H1 (cell line): ENCODE measurements around the gene DYRK2. TPM values are rescaled to one million over a fixed set of nuclear protein-coding genes. Genes with fewer than 3 reads are reported as not detected.

Experiments used
- CTCF ChIA-PET: fragments of 300-600 bp; sonication (Branson Sonifier 250); formaldehyde crosslinking; loops from one replicate; lab custom pipeline; 2021; ENCODE audit not compliant: partially characterized antibody; lab: Charles Lee
- POLR2A ChIA-PET: fragments of 300-600 bp; sonication (Branson Sonifier 250); formaldehyde crosslinking; loops from one replicate; lab custom pipeline; 2021; ENCODE audit warnings: inconsistent platforms; ENCODE audit not compliant: partially characterized antibody; lab: Charles Lee
- DNase-seq, 2 experiments: peaks; one replicate each; pipeline versions ENCODE4 v3.0.0 to v3.0.0-alpha.2; 2010 to 2022; ENCODE audit warnings: low spot score in 2 of 2, low read depth in 1 of 2, mixed read lengths in 1 of 2
- FAIRE-seq: peaks from 2 replicates; lab custom pipeline; 2011; peaks lifted over from hg19 to GRCh38; lab: Jason Lieb, UNC
- H2AFZ ChIP-seq: 2 replicates; pipeline ENCODE4 v1.8.1; 2012; ENCODE audit warnings: low read length, inconsistent platforms
- H2AK5ac ChIP-seq: 2 replicates; pipeline ENCODE4 v1.6.1; 2013; ENCODE audit warnings: low read depth, low read length
- H2BK120ac ChIP-seq: replicated peaks from 2 replicates; pipeline ENCODE3; 2013; ENCODE audit warnings: low read depth, low read length, inconsistent platforms
- H2BK12ac ChIP-seq: 2 replicates; pipeline ENCODE4 v1.6.1; 2013; ENCODE audit warnings: low read depth, low read length
- H2BK15ac ChIP-seq: 2 replicates; pipeline ENCODE4 v1.6.1; 2013; ENCODE audit warnings: low read length
- H2BK20ac ChIP-seq: 2 replicates; pipeline ENCODE4 v1.6.1; 2013; ENCODE audit warnings: low read length
- H2BK5ac ChIP-seq: 2 replicates; pipeline ENCODE4 v1.6.1; 2013; ENCODE audit warnings: low read depth, low read length
- H3K14ac ChIP-seq: 2 replicates; pipeline ENCODE4 v1.6.1; 2013; ENCODE audit warnings: inconsistent platforms; ENCODE audit not compliant: insufficient read length
- H3K18ac ChIP-seq: 2 replicates; pipeline ENCODE4 v1.6.1; 2013; ENCODE audit warnings: low read length; ENCODE audit errors: extremely low read depth
- H3K23ac ChIP-seq: 2 replicates; pipeline ENCODE4 v1.6.1; 2013; ENCODE audit warnings: inconsistent platforms; ENCODE audit not compliant: insufficient read length
- H3K23me2 ChIP-seq: 2 replicates; pipeline ENCODE4 v1.6.1; 2013; ENCODE audit warnings: low read depth, low read length
- H3K27ac ChIP-seq: 2 replicates; pipeline ENCODE4 v1.6.1; 2011; ENCODE audit warnings: low read depth, low read length, inconsistent platforms
- H3K27me3 ChIP-seq, 4 experiments: replicated peaks in 1 of 4; 1 replicate in 1 of 4; 2 replicates in 3 of 4; pipeline versions ENCODE4 v1.6.1 to v1.8.1; 2011 to 2013; ENCODE audit warnings: low read length in 3 of 4, mild to moderate bottlenecking in 3 of 4, inconsistent platforms in 2 of 4, mixed read lengths in 2 of 4, moderate library complexity in 1 of 4; ENCODE audit not compliant: control insufficient read depth in 3 of 4, insufficient read depth in 3 of 4; ENCODE audit errors: extremely low read depth in 1 of 4
- H3K36me3 ChIP-seq, 4 experiments: 2 replicates each; pipeline versions ENCODE4 v1.6.1 to v1.8.1; 2011 to 2013; ENCODE audit warnings: mild to moderate bottlenecking in 4 of 4, low read length in 3 of 4, moderate library complexity in 2 of 4, control low read depth in 1 of 4, inconsistent platforms in 1 of 4; ENCODE audit not compliant: insufficient read depth in 4 of 4, control insufficient read depth in 2 of 4
- H3K4ac ChIP-seq: replicated peaks from 2 replicates; pipeline ENCODE3; 2013; ENCODE audit warnings: low read length, low read depth, mixed read lengths, inconsistent platforms; ENCODE audit not compliant: insufficient read length
- H3K4me1 ChIP-seq, 4 experiments: replicated peaks in 1 of 4; 1 replicate in 1 of 4; 2 replicates in 3 of 4; pipeline versions ENCODE4 v1.6.1 to v1.8.1; 2011 to 2013; ENCODE audit warnings: low read length in 3 of 4, inconsistent platforms in 2 of 4, mixed read lengths in 1 of 4; ENCODE audit not compliant: insufficient read depth in 4 of 4, control insufficient read depth in 3 of 4
- H3K4me2 ChIP-seq, 2 experiments: 2 replicates each; pipeline versions ENCODE4 v1.6.1 to v1.8.1; 2011 to 2013; ENCODE audit warnings: low read depth in 2 of 2, low read length in 2 of 2, control low read depth in 1 of 2, inconsistent platforms in 1 of 2, mild to moderate bottlenecking in 1 of 2; ENCODE audit not compliant: insufficient read depth in 1 of 2
- H3K4me3 ChIP-seq, 4 experiments: fragments of 200-600, 300-600 bp in 1 of 4; sonication (generic), shearing (Covaris generic), sonication (Bioruptor Twin) in 1 of 4; 2 replicates each; pipeline versions ENCODE4 v1.5.1 to v1.8.1; 2011 to 2016; ENCODE audit warnings: low read length in 4 of 4, low read depth in 3 of 4, control low read depth in 2 of 4, inconsistent platforms in 2 of 4, mild to moderate bottlenecking in 2 of 4, mixed read lengths in 1 of 4, moderate library complexity in 1 of 4; ENCODE audit not compliant: insufficient read depth in 2 of 4; ENCODE audit errors: extremely low read depth in 1 of 4
- H3K56ac ChIP-seq: replicated peaks from 2 replicates; pipeline ENCODE3; 2013; ENCODE audit warnings: low read depth, mild to moderate bottlenecking, mixed read lengths, low read length, inconsistent platforms; ENCODE audit not compliant: insufficient read length
- H3K79me1 ChIP-seq: 2 replicates; pipeline ENCODE4 v1.6.1; 2013; ENCODE audit warnings: low read depth, low read length, control low read depth
- H3K79me2 ChIP-seq, 2 experiments: 2 replicates each; pipeline versions ENCODE4 v1.6.1 to v1.8.1; 2012 to 2013; ENCODE audit warnings: low read length in 2 of 2, mild to moderate bottlenecking in 2 of 2, inconsistent platforms in 1 of 2; ENCODE audit not compliant: insufficient read depth in 2 of 2, control insufficient read depth in 1 of 2
- H3K9ac ChIP-seq, 4 experiments: replicated peaks in 1 of 4; 1 replicate in 1 of 4; 2 replicates in 3 of 4; pipeline versions ENCODE4 v1.6.1 to v1.8.1; 2011 to 2013; ENCODE audit warnings: low read depth in 3 of 4, low read length in 3 of 4, control low read depth in 2 of 4, mild to moderate bottlenecking in 2 of 4, moderate library complexity in 2 of 4, inconsistent platforms in 1 of 4; ENCODE audit errors: extremely low read depth in 1 of 4
- H3K9me3 ChIP-seq, 2 experiments: 2 replicates each; pipeline versions ENCODE4 v1.6.1 to v1.8.1; 2012 to 2013; ENCODE audit warnings: mild to moderate bottlenecking in 2 of 2, moderate library complexity in 2 of 2, control low read depth in 1 of 2, inconsistent platforms in 1 of 2, low read depth in 1 of 2, low read length in 1 of 2, mixed read lengths in 1 of 2; ENCODE audit not compliant: insufficient read depth in 2 of 2
- H4K20me1 ChIP-seq, 2 experiments: replicated peaks in 1 of 2; 2 replicates each; pipeline versions ENCODE3 to v1.8.1; 2011 to 2013; ENCODE audit warnings: inconsistent platforms in 2 of 2, low read length in 2 of 2, mild to moderate bottlenecking in 1 of 2; ENCODE audit not compliant: insufficient read depth in 2 of 2, control insufficient read depth in 1 of 2
- H4K5ac ChIP-seq: 2 replicates; pipeline ENCODE4 v1.6.1; 2013; ENCODE audit warnings: low read length, low read depth, mixed read lengths, inconsistent platforms; ENCODE audit not compliant: insufficient read length
- H4K8ac ChIP-seq: 2 replicates; pipeline ENCODE4 v1.8.0; 2013; ENCODE audit warnings: mild to moderate bottlenecking, moderate library complexity, low read length, inconsistent platforms; ENCODE audit not compliant: insufficient read depth; ENCODE audit errors: extremely low read depth
- H4K91ac ChIP-seq: replicated peaks from 2 replicates; pipeline ENCODE3; 2013; ENCODE audit warnings: low read length, mixed read lengths, inconsistent platforms; ENCODE audit not compliant: insufficient read length
- BACH1 ChIP-seq: IDR thresholded peaks from 2 replicates; pipeline ENCODE4 v1.6.1; 2012; ENCODE audit warnings: low read length, improper control_type of control experiment
- FOSL1 ChIP-seq: IDR thresholded peaks from 2 replicates; pipeline ENCODE4 v1.6.1; 2011; ENCODE audit warnings: mild to moderate bottlenecking, low read depth, low read length, moderate library complexity; ENCODE audit not compliant: insufficient read depth
- KDM4A ChIP-seq: IDR thresholded peaks from one replicate; pipeline ENCODE4 v1.7.1; 2012; ENCODE audit warnings: low read depth, mild to moderate bottlenecking, moderate library complexity, low read length, inconsistent platforms; ENCODE audit not compliant: severe bottlenecking
- POLR2A ChIP-seq, 2 experiments: IDR thresholded peaks; 1 replicate in 1 of 2; 2 replicates in 1 of 2; pipeline ENCODE4 v1.6.1; 2011; ENCODE audit warnings: low read depth in 2 of 2, low read length in 2 of 2, mild to moderate bottlenecking in 2 of 2; ENCODE audit errors: control extremely low read depth in 1 of 2
- POU5F1 ChIP-seq: IDR thresholded peaks from 2 replicates; pipeline ENCODE4 v1.6.1; 2011; ENCODE audit warnings: low read depth, mild to moderate bottlenecking, low read length, moderate library complexity
- RAD21 ChIP-seq, 2 experiments: IDR thresholded peaks in 1 of 2; conservative IDR thresholded peaks in 1 of 2; 2 replicates each; pipeline ENCODE4 v1.6.1; 2011; ENCODE audit warnings: low read depth in 2 of 2, low read length in 2 of 2, improper control_type of control experiment in 1 of 2, inconsistent platforms in 1 of 2, mild to moderate bottlenecking in 1 of 2, moderate library complexity in 1 of 2
- RBBP5 ChIP-seq: IDR thresholded peaks from 2 replicates; pipeline ENCODE4 v1.7.1; 2012; ENCODE audit warnings: low read depth, mild to moderate bottlenecking, inconsistent platforms, low read length, moderate library complexity, borderline replicate concordance
- RNF2 ChIP-seq: fragments of 200-900, 300-1000 bp; sonication (generic); IDR thresholded peaks from 2 replicates; pipeline ENCODE4 v1.7.1; 2016; ENCODE audit warnings: borderline replicate concordance, low read depth, mild to moderate bottlenecking, antibody characterized with exemption, low read length; ENCODE audit not compliant: poor library complexity, severe bottlenecking; ENCODE audit errors: missing control alignments
- SIX5 ChIP-seq: IDR thresholded peaks from 2 replicates; pipeline ENCODE4 v1.6.1; 2011; ENCODE audit warnings: mild to moderate bottlenecking, low read depth, low read length
- SP2 ChIP-seq: IDR thresholded peaks from 2 replicates; pipeline ENCODE4 v1.6.1; 2012; ENCODE audit warnings: mild to moderate bottlenecking, low read length, inconsistent platforms
- SP4 ChIP-seq: IDR thresholded peaks from 2 replicates; pipeline ENCODE4 v1.6.1; 2012; ENCODE audit warnings: low read length, inconsistent platforms
- WGBS, 2 experiments: shearing (Covaris generic) in 1 of 2; methylation state at CpG; one replicate each; pipeline versions ENCODE4 v1.1.6 to v1.1.7; 2013 to 2015; ENCODE audit warnings: low lambda C conversion rate in 2 of 2, mixed read lengths in 2 of 2, inconsistent platforms in 1 of 2, low coverage in 1 of 2, missing lambda C conversion rate in 1 of 2; ENCODE audit not compliant: insufficient replicate concordance in 2 of 2, insufficient coverage in 1 of 2, insufficient read length in 1 of 2; ENCODE audit errors: extremely low coverage in 1 of 2, missing lambda C conversion rate in 1 of 2; 5-methylcytosine and 5-hydroxymethylcytosine counted together
- polyA plus RNA-seq, 7 experiments: library from polyadenylated mRNA; depleted of rRNA in 3 of 7; stranded (reverse) in 5 of 7; unstranded in 2 of 7; fragments of >200 nt in 5 of 7; fragments of 200-250 nt in 2 of 7; gene quantifications; 1 replicate in 5 of 7; 2 replicates in 1 of 7; 4 replicates in 1 of 7; pipeline versions ENCODE4 v1.2.1 to v1.2.3, GENCODE V29; 2011 to 2013; ENCODE audit warnings: missing spikeins in 2 of 7, mixed read lengths in 2 of 7
- total RNA-seq: library from RNA; stranded (reverse); fragmentation: NEBNext Ultra II Directional; extraction: Animal tissue kit (Norgen Biotek cat#: 25700); gene quantifications from 2 replicates; pipeline ENCODE4 v1.2.1, GENCODE V29; 2021

The DYRK2 gene
- total and polyA plus RNA-seq, 2 of the 8 experiments (the other 6 are each of a cell fraction or from before 2014, with no cell fraction given): 11.2 to 31.6 TPM

GRCh38 chr12:67647799-67648520, 585 bp upstream of the DYRK2 start:
- Histone ChIP-seq H4K5ac (peak overlapping the region; percentile 26), H3K4me2 (peak overlapping the region; percentile 72 to 86), H3K79me1 (peaks cover 3% of the 10 kb centered on the region), H2BK15ac (0 out of 2 replicates have a peak overlapping the region, but pooled peaks have one; percentile 29), H3K27me3 (no peaks in the 10 kb centered on the region), H2AK5ac (no peak overlapping the region), H3K14ac (no peak overlapping the region), H2BK120ac (no peak overlapping the region), H3K56ac (peak overlapping the region; percentile 90), H3K4me3 (peak overlapping the region; percentile 79 to 99 (median 91)), H3K9ac (peak overlapping the region in 3 of 4 experiments; percentile 39 to 59 (median 49); a peak in 6 of 7 replicates), H3K4me1 (peaks cover 0 to 14% (median 10%) of the 10 kb centered on the region in 4 experiments; a peak in 4 of 7 replicates), H3K18ac (no peak overlapping the region; the same call in 1 of the 2 replicates), H2AFZ (peak overlapping the region; percentile 79), H4K91ac (no peak overlapping the region), H3K27ac (peak overlapping the region; percentile 21; the same call in 1 of the 2 replicates), H3K9me3 (no peaks in the 10 kb centered on the region), H3K4ac (no peak overlapping the region), H3K36me3 (peaks cover 0 to 6% (median 0%) of the 10 kb centered on the region in 4 experiments; a peak in 1 of 8 replicates), H2BK12ac (peak overlapping the region; percentile 52; the same call in 1 of the 2 replicates), H4K20me1 (peaks cover 0 to 8% of the 10 kb centered on the region in 2 experiments), H2BK5ac (peak overlapping the region; percentile 41; the same call in 1 of the 2 replicates), H3K23ac (no peak overlapping the region), H2BK20ac (no peak overlapping the region), H4K8ac (peak overlapping the region; percentile 80; the same call in 1 of the 2 replicates), H3K79me2 (peaks cover 22 to 38% of the 10 kb centered on the region in 2 experiments), H3K23me2 (peaks cover 13% of the 10 kb centered on the region)
- WGBS, 2 experiments: 2% methylated on average over 38 of the region's 41 CpGs; no CpG with 5 or more reads in 1 of the 2 experiments
- POLR2A ChIA-PET: interaction anchor here (0.6 to 2.4 kb wide), 10 partner anchors 9 to 379 kb away, joined by 3 to 12 read pairs (median 3); no protein-coding TSS in a partner anchor
- peak; percentile 36 to 82 for DNase-seq
- FAIRE-seq: no peak
- CTCF ChIA-PET: interaction anchor here (0.8 to 1.6 kb wide), 8 partner anchors 14 to 294 kb away, joined by 3 to 6 read pairs (median 4); no protein-coding TSS in a partner anchor
- TF ChIP-seq FOSL1 (no peak), POU5F1 (no peak), SIX5 (no peak), RNF2 (no peak), KDM4A (peak; percentile 79), SP2 (no peak), RBBP5 (no peak), SP4 (no peak), POLR2A (IDR thresholded peaks at IDR 0.05; ENCODE audit: control extremely low read depth in 1 of 2, low read depth in 2 of 2, low read length in 2 of 2) (0 out of 3 replicates have a peak, but pooled peaks of 1 of the 2 experiments have one; percentile 27), BACH1 (no peak), RAD21 (IDR thresholded peaks at IDR 0.05 in 1 of 2, conservative IDR thresholded peaks at IDR 0.05 in 1 of 2; ENCODE audit: low read depth in 2 of 2, low read length in 2 of 2) (peak; percentile 33 to 47; a peak in 3 of 4 replicates)
